K562 (cell line): ENCODE data around the gene CCDC158. TPM values are rescaled to one million over a fixed set of nuclear protein-coding genes. Genes with fewer than 3 reads are reported as not detected.

Experiments
- ATAC-seq: fragments of 200-7000 bp; cut with Tn5 transposase; 3 replicates; pipeline ENCODE4 v1.9.1; 2020; ENCODE audit warnings: moderate library complexity
- BruUV-seq: library from RNA; stranded (reverse); fragments of 400-500 nt; replicated peaks from 2 replicates; lab custom pipeline; 2021; lab: Mats Ljungman, UMichigan
- CTCF ChIA-PET: fragments of 300-600 bp; formaldehyde crosslinking; extraction: SDS; loops from one replicate; lab custom pipeline; 2021; ENCODE audit warnings: low intra/inter-chr PET ratio; lab: Yijun Ruan, JAX
- POLR2A ChIA-PET: fragments of 300-600, 350-650 bp; sonication (Branson Sonifier 250); formaldehyde crosslinking; extraction: SDS; loops from one replicate; lab custom pipeline; 2021; ENCODE audit warnings: antibody characterized with exemption, inconsistent platforms; lab: Yijun Ruan, JAX
- DNase-seq, 4 experiments: peaks; one replicate each; pipeline versions ENCODE4 v3.0.0 to v3.0.0-alpha.2; 2011 to 2018; ENCODE audit warnings: low spot score in 3 of 4, mixed read lengths in 3 of 4; ENCODE audit errors: extremely low read depth in 1 of 4
- FAIRE-seq: peaks from 2 replicates; lab custom pipeline; 2011; peaks lifted over from hg19 to GRCh38; lab: Jason Lieb, UNC
- H2AFZ ChIP-seq: 2 replicates; pipeline ENCODE4 v1.6.0; 2011; ENCODE audit warnings: low read depth, low read length, control low read depth, inconsistent platforms
- H3K27ac ChIP-seq: fragments of 200-600 bp; 3 replicates; pipeline ENCODE4 v1.8.0; 2011; ENCODE audit warnings: low read depth, mild to moderate bottlenecking, control low read depth, inconsistent platforms, low read length, moderate library complexity, mixed read lengths; ENCODE audit errors: extremely low read depth
- H3K27me3 ChIP-seq, 2 experiments: fragments of 300-600 bp in 1 of 2; 2 replicates in 1 of 2; 3 replicates in 1 of 2; pipeline versions ENCODE4 v1.6.0 to v1.8.0; 2011; ENCODE audit warnings: inconsistent platforms in 2 of 2, low read length in 2 of 2, mild to moderate bottlenecking in 1 of 2, mixed read lengths in 1 of 2, moderate library complexity in 1 of 2; ENCODE audit not compliant: control insufficient read depth in 2 of 2, insufficient read depth in 2 of 2
- H3K36me3 ChIP-seq: fragments of 300-600 bp; 3 replicates; pipeline ENCODE4 v1.8.0; 2011; ENCODE audit warnings: mild to moderate bottlenecking, low read length, inconsistent platforms; ENCODE audit not compliant: control insufficient read depth, insufficient read depth
- H3K4me1 ChIP-seq, 2 experiments: fragments of 200-600 bp in 1 of 2; replicated peaks in 1 of 2; 2 replicates in 1 of 2; 3 replicates in 1 of 2; pipeline versions ENCODE4 v1.5.1 to v1.8.0; 2011; ENCODE audit warnings: inconsistent platforms in 2 of 2, low read length in 2 of 2, mild to moderate bottlenecking in 1 of 2, mixed read lengths in 1 of 2, moderate library complexity in 1 of 2; ENCODE audit not compliant: control insufficient read depth in 2 of 2, insufficient read depth in 2 of 2
- H3K4me2 ChIP-seq: 2 replicates; pipeline ENCODE4 v1.6.1; 2011; ENCODE audit warnings: low read length, control low read depth, inconsistent platforms, mixed read lengths; ENCODE audit not compliant: insufficient read depth
- H3K4me3 ChIP-seq: fragments of 200-600 bp; sonication (generic), shearing (Covaris generic); 2 replicates; pipeline ENCODE4 v1.5.1; 2016; ENCODE audit warnings: control low read depth, inconsistent platforms
- H3K79me2 ChIP-seq: fragments of 200-600 bp; 3 replicates; pipeline ENCODE4 v1.8.0; 2011; ENCODE audit warnings: low read length, inconsistent platforms; ENCODE audit not compliant: control insufficient read depth, insufficient read depth
- H3K9ac ChIP-seq, 2 experiments: 2 replicates each; pipeline versions ENCODE4 v1.6.0 to v1.6.1; 2011; ENCODE audit warnings: low read depth in 2 of 2, low read length in 2 of 2, control low read depth in 1 of 2, inconsistent platforms in 1 of 2, mild to moderate bottlenecking in 1 of 2, mixed read lengths in 1 of 2; ENCODE audit not compliant: insufficient read depth in 1 of 2
- H3K9me1 ChIP-seq: one replicate; pipeline ENCODE4 v1.6.0; 2011; ENCODE audit warnings: inconsistent platforms, mild to moderate bottlenecking, low read length, moderate library complexity; ENCODE audit not compliant: control insufficient read depth, insufficient read depth
- H3K9me3 ChIP-seq: replicated peaks from 2 replicates; pipeline ENCODE4 v1.5.1; 2011; ENCODE audit warnings: low read depth, low read length, inconsistent platforms; ENCODE audit not compliant: control insufficient read depth, insufficient read depth
- H4K20me1 ChIP-seq: replicated peaks from 2 replicates; pipeline ENCODE4 v1.6.1; 2011; ENCODE audit warnings: low read length, inconsistent platforms, mixed read lengths; ENCODE audit not compliant: control insufficient read depth, insufficient read depth
- ATF3 ChIP-seq, 2 experiments: fragments of 450-650 bp in 1 of 2; sonication (generic) in 1 of 2; formaldehyde crosslinking in 1 of 2; IDR thresholded peaks in 1 of 2; conservative IDR thresholded peaks in 1 of 2; 2 replicates each; pipeline versions ENCODE4 v1.6.1 to v1.8.1; 2016 to 2023; ENCODE audit warnings: mild to moderate bottlenecking in 2 of 2, moderate library complexity in 2 of 2, inconsistent platforms in 1 of 2, missing genetic modification reagents in 1 of 2
- RBBP5 ChIP-seq: fragments of 200-600 bp; sonication (generic); IDR thresholded peaks from 2 replicates; pipeline ENCODE4 v1.6.1; 2012; ENCODE audit warnings: borderline replicate concordance, mild to moderate bottlenecking, low read length, control low read depth, inconsistent platforms; ENCODE audit not compliant: insufficient read depth, poor library complexity, severe bottlenecking
- WGBS: fragments of 100-300 bp; shearing (Covaris generic); methylation state at CpG from one replicate; pipeline ENCODE4 v1.1.6; 2016; ENCODE audit warnings: low coverage, mixed read lengths; ENCODE audit not compliant: insufficient coverage; ENCODE audit errors: missing lambda C conversion rate; 5-methylcytosine and 5-hydroxymethylcytosine counted together
- in situ Hi-C: fragments of 300-500 bp; cut with MboI; formaldehyde crosslinking; loops from 4 replicates; pipeline ENCODE4 v1.15.0; 2018; ENCODE audit warnings: inconsistent platforms, mixed read lengths
- intact Hi-C: fragments of 100-400 bp; cut with micrococcal nuclease; formaldehyde crosslinking; loops from 2 replicates; pipeline ENCODE4 v1.14.2; 2022
- polyA plus RNA-seq, 8 experiments: library from polyadenylated mRNA; depleted of rRNA in 4 of 8; stranded (reverse) in 5 of 8; unstranded in 3 of 8; fragments of >200 nt; fragmentation: Nextera tagmentation in 2 of 8; fragmentation: Illumina TruSeq in 1 of 8; extraction: Ambion mirVana in 2 of 8; extraction: Trizol in 1 of 8; gene quantifications; 2 replicates each; pipeline versions ENCODE4 v1.2.1 to v1.2.3, GENCODE V29; 2011 to 2014; ENCODE audit warnings: inconsistent platforms in 1 of 8, missing spikeins in 1 of 8
- total RNA-seq, 7 experiments: library from RNA; depleted of rRNA in 6 of 7; stranded (reverse); fragments of >200 nt in 6 of 7; fragmentation: Illumina TruSeq in 2 of 7; extraction: Trizol in 2 of 7; gene quantifications; 2 replicates each; pipeline versions ENCODE4 v1.2.1 to v1.2.3, GENCODE V29; 2011 to 2021; ENCODE audit warnings: low replicate concordance in 1 of 7

Gene CCDC158
- total and polyA plus RNA-seq, 9 of the 15 experiments (the other 6 are each of a cell fraction or from before 2014, with no cell fraction given): not detected

- WGBS: 49% methylated on average over 6 of the region's 6 CpGs
Observed at GRCh38 chr4:76363556-76364290, 57.2 kb downstream of the CCDC158 start.

More at GRCh38 chr4:76363556-76364290, 57.2 kb downstream of the CCDC158 start:
- peak overlapping the region; percentile 18; the same call in 1 of the 2 replicates for H2AFZ ChIP-seq
- TF ChIP-seq ATF3 (IDR thresholded peaks at IDR 0.05) (peak; percentile 30; the same call in 1 of the 2 replicates), ATF3 (CRISPR knock-in tag; conservative IDR thresholded peaks at IDR 0.05) (no peak), RBBP5 (no peak)
- H3K27me3 ChIP-seq: no peaks in the 10 kb centered on the region
- no peaks in the 10 kb centered on the region; the same call in 1 of the 2 replicates for H3K9me3 ChIP-seq
- H3K36me3 ChIP-seq: no peaks in the 10 kb centered on the region
- in situ Hi-C loops (no loop called here), intact Hi-C loops (no loop called here)
- FAIRE-seq (no peak), ATAC-seq (no peak), DNase-seq (no peak)
- H4K20me1 ChIP-seq: no peaks in the 10 kb centered on the region
- ChIA-PET POLR2A (interaction anchor here (1.3 kb wide), 1 partner anchor 9 kb away, joined by 6 read pairs; no protein-coding TSS in a partner anchor), CTCF (no interaction called here)
- H3K79me2 ChIP-seq: no peaks in the 10 kb centered on the region
- H3K4me3 ChIP-seq: no peak overlapping the region
- no peak overlapping the region for H3K27ac ChIP-seq
- BruUV-seq: no TSS peak
- no peak overlapping the region for H3K4me2 ChIP-seq
- H3K4me1 ChIP-seq: no peaks in the 10 kb centered on the region; a peak in 1 of 5 replicates
- H3K9me1 ChIP-seq: no peaks in the 10 kb centered on the region
- H3K9ac ChIP-seq: no peak overlapping the region
